GM21447 (cell line): ENCODE data around the gene STUM.
"Not testable (repeated sequence)": the region's sequence is repeated elsewhere in the genome, so short reads cannot be mapped to it uniquely, and the experiment has no call there.

Experiments
- ATAC-seq: cut with Tn5 transposase; IDR thresholded peaks from one replicate; pipeline ENCODE4 v1.9.1; 2021; ENCODE audit not compliant: unreplicated experiment

The STUM gene

DNA sequence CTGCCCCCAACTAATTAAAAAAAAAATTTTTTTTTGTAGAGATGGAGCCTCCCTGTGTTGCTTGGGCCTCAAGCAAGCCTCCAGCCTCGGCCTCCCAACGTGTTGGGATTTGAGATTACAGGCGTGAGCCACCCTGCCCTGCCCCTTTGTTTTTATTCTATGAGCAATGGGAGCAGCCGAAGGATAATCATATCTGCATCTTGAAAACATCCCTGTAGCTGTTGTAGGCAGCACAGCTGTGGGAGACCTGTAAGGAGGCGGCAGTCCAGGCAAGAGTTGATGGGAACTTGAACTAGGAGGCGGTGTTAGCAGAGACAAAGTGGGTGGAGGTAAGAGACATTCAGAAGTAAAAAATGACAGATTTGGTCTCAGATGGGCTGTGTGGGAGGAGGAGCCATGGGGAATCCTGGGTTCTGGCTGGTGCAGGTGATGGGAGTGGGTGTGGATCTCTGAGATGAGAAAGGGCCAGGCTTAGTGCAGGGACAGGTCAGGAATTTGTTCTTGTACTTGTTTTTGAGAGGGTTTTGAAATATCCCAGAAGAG, 31.3 kb downstream of the STUM start:
- ATAC-seq: no peak

DNA sequence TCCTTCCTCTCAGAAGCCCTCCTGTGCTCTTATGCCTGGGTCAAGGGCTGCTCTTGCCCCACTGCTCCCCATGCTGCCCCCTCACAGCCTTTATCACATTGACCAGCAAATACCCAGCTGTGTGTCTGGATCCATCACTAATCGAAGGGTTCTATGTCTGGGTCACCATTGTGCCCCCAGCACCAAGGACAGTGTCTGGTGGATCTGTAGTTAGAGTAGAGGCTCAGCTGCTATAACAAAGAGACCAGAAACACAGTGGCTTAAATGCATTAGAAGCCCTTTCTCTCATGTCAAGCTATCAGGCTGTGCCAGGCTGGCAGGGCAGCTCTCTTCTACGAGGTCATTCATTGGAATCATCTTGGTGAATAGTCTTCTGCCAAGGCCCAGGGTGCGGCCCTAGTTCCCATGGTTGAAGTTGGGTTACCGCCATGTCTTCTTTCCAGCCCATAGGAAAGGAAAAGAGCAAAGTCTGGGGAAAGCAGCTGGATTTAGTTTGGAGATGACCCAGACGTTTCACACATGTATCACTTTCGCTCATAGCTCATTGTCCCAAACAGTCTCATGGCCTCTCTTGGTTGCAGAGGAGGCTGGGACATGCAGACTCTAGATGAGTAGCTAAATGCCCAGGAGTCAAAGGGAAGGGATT, 32.2 kb downstream of the STUM start:
- no peak for ATAC-seq

- ATAC-seq: no peak
These were observed 33.2 kb downstream of the STUM start for GRCh38 chr1:226581650-226582330.

DNA sequence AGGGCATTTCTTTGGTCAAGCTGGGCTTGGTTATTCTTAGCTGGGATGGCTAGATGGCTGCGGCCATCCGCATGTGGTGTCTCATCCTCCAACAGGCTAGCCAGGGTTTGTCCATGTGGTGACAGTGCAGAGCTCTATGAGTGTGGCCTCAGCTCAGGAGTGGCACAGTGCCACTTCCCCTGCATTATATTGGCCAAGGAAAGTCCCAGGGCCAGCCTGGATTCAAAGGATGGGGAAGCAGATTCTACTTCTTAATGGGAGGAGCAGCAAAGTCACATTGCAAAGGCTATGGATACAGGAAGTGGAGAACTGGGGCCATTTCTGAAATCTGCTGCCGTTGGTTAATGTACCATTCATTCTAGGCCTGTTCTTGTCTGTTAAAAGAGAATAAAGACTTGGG, 34.4 kb downstream of the STUM start:
- ATAC-seq: no peak

GRCh38 chr1:226584164-226584563, 35.6 kb downstream of the STUM start:
- no peak for ATAC-seq

DNA sequence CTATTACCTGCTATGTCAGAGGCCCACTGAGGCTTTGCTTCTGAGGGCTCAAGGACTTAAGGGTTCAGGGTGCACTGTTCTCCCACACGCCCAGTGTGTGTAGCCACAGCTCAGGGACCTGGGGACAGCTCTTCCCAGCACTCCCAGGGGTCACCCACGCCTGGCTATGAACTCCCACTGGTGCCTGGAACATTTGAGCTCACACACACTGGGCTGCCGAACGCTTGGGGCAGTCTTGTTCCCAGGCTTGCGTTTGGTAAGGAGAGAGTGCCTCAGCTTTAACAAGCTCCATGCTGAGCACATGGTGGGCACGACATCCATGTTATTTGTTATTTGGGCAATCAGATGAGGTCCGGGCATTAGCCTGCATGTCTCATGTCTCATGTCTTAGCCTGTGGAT, 37.6 kb downstream of the STUM start:
- ATAC-seq: no peak

GRCh38 chr1:226586650-226587422, 38.3 kb downstream of the STUM start:
- ATAC-seq: no peak

DNA sequence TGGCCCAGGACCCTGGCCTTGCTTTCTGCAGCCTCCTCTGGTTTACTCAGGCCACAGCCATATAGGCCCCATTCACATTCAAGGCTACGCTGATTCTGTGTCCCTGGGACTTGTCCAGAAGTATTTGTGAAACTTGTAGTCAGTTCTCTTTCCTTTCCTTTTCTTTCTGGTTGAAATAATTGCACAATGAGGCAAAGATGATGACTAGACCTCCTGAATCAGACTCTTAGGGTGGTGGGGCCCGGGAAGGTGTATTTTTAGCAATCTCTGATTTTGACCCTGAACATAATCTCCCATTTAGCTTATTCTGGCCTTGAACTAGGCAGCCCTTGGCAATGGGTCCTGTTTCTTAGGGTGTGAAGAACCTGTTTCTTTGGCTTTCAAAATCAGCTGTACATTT, 39.9 kb downstream of the STUM start:
- ATAC-seq: no peak

- no peak for ATAC-seq
These were observed 40.6 kb downstream of the STUM start for GRCh38 chr1:226589008-226589733.

DNA sequence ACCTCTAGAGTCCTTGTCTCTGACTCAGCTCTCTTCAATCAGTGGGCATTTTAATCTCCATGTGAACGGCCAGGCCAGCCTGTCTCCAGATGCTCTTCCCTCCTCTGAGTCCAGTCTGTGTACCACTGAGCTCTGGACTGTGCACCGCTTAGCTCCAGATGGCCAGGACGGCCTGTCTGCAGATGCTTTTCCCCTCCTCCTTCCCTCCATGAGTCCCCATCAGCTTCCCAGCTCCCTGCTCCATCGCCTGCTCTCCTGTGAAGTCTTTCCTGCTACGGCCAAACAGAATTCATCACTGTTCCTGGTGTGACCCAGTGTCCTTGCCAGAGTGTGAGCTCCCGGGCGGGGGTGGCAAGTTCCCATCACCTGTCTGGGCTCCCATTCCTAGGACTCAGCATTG, 42.0 kb downstream of the STUM start:
- ATAC-seq: no peak

DNA sequence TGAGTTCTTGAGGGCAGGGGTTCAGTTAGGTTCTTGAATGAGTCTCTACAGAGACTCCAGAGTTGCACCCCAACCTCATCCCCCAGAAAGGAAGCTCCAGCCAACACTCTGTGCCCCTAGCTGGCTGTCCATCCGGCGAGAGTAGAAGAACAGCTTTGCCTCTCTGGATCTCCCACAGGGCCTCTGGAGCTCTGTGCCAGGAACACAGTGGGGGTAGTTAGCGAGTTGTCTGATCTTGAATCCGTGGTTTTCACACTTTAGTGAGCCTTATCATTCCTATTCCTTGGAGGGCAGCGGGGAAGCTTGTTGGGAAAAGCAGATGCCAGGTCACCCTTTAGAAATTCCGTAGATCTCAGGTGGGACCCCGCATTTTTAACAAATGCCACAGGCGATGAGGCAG, 45.0 kb downstream of the STUM start:
- ATAC-seq: no peak

DNA sequence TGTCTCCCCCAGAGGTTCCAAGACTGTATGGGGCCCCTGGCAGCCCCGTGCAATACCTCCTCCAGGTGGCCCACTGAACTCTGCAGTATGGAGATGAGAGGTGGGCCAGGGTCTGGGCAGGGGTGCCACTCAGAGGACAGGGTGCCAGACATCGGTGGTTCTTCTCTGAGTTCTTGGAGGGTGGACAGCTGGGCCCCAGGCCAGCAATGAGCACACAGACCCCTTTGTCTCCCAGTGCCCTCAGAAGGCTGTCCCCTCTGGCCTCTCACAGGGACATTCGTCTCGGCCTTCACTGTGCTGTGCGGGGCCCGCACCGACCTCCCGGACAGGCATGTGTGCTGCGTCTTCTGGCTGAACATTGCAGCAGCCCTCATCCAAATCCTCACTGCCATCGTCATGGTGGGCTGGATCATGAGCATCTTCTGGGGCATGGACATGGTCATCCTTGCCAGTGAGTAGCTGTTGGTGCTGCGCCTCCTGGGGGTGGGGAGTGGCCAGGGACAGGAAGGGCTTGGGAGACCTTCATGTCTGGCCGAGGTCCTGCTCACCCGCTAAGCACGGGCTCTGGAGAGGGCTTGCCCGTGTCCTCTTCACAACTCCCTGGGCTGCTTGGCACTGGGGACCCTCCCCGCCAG, 48.1 kb downstream of the STUM start:
- ATAC-seq: no peak

DNA sequence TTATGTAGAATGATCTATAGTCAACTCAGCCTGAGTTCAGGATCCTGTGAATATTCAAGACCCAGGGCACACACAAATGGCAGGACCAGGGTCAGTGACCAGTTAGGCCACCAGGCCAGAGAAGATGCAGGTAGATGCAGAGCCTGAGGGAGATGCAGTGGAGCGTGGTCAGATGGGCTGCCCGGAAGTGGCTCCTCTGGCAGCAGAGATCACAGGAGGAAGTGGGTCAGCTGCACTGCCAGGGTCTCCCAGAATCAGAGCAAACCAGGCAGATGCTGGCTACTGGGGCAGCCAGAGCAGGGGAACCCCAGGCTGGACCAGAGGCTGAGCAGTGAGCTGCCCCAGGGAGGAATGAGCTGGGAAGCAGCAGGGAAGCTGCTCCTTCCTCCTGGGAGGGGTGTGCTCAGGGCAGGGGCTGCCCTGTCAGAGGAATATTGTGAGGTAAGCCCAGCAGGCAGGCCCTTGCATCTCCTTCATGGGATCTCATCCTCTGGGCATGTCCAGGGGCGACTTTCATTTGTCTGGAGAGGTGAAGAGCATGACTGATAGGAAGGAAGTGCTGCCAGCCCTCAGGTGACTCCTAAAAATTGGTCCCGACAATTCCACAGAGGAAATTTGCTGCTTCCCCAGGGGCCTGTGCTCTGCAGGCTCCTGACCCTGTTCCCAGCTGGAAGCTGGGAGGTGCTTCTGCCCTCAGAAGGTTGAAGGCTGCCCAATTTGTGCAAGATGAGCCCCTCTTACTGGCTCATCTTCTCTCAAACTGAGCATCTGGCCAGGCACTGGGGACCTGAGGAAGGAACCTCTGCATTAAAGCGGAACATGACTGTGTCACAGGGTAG, 49.3 kb downstream of the STUM start:
- no peak for ATAC-seq

DNA sequence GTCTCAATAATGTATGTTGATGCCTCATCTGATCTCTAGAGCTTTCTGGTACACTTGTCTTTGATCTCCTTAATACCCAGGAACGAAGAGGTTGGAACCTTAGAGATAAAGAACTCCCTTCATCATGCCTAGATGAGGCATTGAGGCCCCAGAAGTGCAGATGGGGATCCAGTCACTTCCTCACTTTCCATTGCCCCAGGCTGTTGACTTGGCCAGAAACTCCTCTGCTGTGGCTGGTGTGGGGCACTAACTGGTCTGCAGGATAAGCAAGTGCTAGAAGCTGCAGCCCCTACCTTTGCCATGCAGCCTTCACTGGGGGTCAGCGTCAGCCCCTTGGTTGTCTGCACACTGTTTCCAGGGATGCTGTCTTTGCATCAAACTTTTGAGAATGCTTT, 49.9 kb downstream of the STUM start:
- no peak for ATAC-seq

GRCh38 chr1:226598955-226599354, 50.4 kb downstream of the STUM start:
- ATAC-seq: not testable (repeated sequence)

GRCh38 chr1:226599636-226600238, 51.2 kb downstream of the STUM start:
- ATAC-seq: no peak

- ATAC-seq: no peak
These were observed 51.7 kb downstream of the STUM start for GRCh38 chr1:226600254-226600653.

DNA sequence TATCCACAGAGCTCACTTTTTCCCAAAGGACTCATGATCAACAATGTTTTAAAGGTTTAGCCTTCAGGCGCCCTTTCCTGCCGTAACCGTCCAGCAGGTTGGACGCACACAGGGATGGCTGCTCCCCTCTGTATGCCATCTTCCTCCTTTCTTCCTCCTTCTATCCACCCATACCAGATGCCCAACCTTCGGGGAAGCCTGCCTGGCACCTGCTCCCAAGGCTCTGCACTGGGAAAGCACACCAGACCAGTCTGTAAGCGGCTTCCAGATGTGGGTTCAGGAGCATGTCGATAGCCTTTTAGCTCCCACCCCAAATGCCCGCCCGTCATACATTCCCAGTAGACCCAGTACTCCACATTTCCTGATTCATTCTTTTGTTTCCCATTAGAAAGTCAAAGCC, 52.9 kb downstream of the STUM start:
- ATAC-seq: no peak

- no peak for ATAC-seq
These were observed 53.8 kb downstream of the STUM start for GRCh38 chr1:226602186-226603021.
